GM19099 (cell line): ENCODE results near the gene MCM3AP.

ENCODE experiments used
- POLR2A ChIP-seq: IDR thresholded peaks from 3 replicates; pipeline ENCODE4 v1.6.1; 2011; ENCODE audit warnings: low read depth; ENCODE audit not compliant: insufficient read length; ENCODE audit errors: extremely low read depth

Gene MCM3AP

GRCh38 chr21:46210378-46211136 lies 74.9 kb downstream of the MCM3AP start:
- TF ChIP-seq POLR2A: no peak

DNA sequence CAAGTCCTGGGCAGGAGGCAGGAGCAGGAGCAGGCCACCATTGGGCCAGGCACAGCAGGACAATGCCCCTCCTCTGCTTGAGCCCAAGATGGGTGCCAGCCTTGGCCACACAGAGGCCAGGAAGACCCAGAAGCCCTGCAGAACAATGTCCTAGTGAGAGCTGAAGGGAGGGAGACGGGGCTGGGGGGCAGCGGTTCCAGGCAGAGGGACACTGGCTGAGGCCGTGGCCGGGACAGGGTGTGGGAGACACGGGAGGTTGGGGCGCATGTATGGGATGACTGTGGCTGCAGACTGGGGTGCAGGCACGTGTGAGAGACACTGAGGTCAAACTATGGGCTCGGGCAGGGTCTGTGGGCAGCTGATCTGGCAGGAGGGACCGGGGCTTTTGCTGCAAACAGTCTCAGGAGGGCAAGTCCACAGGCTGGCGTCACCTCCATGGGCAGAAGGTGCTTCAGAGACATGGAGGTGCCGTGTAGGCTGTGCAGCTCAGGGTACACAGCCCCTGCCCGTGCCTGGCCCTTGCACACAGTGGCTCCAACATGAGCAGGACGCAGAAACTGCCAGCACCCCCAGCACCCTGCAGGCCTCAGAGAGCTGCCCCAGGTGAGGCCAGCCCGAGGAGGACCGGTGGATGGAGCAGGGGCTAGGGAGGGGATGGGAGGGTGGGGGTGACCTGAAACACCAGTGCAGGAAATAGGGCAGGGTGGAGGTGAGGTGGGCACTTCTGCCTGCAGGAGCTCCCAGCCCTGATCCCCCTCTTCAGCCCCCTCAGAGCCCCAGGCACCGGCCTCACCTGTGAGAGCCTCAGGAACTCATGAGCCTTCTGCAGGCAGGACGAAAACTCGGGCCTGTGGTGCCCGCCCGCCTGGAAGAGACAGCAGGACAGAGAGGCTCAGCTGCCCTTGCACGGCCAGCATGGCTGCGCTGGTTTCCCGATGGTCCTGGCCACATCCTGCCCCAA lies 76.4 kb downstream of the MCM3AP start:
- no peak for TF ChIP-seq POLR2A

DNA sequence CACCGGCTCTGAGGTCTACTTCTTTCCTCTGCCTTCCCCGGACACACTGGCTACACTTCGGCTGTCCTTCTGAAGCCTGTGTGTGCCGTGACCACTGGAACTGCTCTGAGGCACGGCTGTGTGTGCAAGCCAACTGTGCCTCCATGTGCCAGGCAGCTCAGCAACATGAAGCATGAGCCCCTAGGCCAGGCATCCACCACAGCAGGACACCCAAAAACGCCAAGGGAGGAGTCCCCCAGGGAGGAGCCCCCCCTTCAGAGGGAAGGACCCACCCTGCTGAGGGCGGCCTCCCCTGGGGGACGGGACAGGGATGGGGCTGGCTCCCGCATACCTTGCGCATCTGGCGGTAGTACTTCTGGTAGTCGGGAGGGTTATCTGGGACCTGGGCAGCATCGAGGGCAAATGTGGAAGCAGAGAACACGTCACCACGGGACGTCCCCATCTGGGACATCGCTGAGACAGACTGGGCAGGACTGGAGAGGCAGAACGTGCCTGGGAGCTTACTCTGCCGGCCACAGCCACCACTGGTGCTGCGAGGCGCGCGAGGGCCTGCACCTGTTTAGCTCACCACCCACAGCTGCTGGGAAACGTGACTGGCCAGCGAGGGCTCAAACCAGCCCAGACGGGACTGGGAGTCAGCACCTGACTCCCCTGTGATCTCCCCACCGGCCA lies 77.4 kb downstream of the MCM3AP start:
- no peak for TF ChIP-seq POLR2A

GRCh38 chr21:46207006-46207919 lies 78.1 kb downstream of the MCM3AP start:
- TF ChIP-seq POLR2A: no peak

DNA sequence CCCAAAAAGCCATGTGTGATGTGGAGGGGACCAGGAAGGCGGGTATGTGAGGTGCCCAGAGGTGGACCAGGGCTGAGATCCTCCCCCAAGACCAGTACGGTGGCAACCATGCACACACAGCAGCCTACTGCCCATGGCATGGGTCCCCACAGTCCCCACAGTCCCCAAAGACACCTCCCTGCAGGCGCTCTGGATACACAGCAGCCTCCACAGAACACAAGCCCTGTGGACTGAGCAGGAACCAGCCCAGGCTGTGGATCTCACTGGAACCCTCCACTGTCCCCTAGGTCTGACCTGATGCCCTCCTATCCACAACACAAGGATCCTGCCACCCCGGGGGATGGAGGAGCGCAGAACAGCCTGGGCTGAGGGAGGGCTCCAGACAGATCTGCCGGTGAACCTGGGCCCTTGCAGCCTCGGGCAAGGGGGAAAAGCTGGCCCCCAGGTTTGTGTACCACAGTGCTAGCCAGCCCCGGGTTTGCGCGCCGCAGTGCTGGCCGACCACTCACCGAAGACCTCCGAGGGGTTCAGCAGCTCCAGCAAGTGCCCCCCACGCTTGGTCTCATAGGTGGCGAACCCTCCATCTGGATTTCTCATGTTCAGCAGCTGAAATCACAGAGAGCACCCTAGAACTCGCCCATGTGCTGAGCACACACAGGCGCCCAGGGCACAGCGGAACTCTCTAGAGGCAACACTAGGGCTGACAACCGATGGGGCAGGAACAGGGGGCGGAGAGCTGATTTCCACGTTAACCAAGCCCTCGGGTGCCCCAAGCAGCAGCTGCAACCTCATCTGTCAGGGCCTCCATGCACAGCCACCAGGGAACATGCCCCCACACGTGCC lies 79.0 kb downstream of the MCM3AP start:
- no peak for TF ChIP-seq POLR2A

GRCh38 chr21:46205766-46206162 lies 79.6 kb downstream of the MCM3AP start:
- TF ChIP-seq POLR2A: no peak

GRCh38 chr21:46205166-46205565 lies 80.2 kb downstream of the MCM3AP start:
- no peak for TF ChIP-seq POLR2A

DNA sequence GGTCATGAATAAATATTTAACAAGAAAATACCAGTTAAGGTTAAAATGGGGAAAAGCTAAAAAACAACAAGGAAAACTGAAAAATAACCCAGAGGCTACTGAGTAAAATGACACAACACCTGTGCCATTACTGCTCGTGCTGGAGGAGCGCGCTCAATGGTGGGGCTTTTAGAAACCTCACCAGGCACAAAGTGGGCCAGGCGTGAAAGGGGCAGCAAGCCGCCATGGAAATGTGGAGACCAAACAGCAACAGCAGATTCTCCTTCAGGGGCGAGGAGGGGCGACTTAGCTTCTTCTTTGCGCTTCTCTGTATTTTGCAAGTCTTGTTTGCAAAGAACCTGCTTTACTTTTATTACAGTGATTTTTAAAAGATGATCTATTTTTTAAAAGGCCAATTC lies 82.2 kb downstream of the MCM3AP start:
- TF ChIP-seq POLR2A: no peak

DNA sequence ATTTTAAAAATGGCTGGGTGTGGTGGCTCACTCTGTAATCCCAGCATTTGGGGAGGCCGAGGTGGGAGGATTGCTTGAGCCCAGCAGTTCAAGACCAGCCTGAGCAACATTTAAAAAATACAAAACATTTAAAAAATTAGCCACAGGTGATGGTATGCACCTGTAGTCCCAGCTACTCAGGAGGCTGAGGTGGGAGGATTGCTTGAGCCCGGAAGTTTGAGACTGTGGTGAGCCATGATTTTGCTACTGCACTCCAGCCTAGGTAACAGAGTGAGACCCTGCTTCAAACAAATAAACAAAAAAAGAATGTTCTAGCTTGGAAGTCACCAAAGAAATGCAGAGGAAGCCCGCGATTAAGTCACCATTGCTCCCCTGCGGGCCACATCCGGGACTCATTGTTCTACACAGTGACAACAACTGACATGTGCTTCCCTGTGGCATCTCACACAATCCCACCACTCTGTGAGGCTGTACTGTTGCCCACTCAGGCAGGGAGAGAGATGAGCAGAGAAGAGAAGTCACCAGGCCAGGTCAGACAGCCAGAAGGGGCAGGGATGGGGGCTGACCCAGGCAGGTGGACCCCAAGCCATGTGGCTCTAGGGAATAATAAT lies 82.7 kb downstream of the MCM3AP start:
- TF ChIP-seq POLR2A: no peak

- no peak for TF ChIP-seq POLR2A
Observed at GRCh38 chr21:46199436-46200373, 85.7 kb downstream of the MCM3AP start.

GRCh38 chr21:46196733-46197132 lies 88.7 kb downstream of the MCM3AP start:
- no peak for TF ChIP-seq POLR2A

DNA sequence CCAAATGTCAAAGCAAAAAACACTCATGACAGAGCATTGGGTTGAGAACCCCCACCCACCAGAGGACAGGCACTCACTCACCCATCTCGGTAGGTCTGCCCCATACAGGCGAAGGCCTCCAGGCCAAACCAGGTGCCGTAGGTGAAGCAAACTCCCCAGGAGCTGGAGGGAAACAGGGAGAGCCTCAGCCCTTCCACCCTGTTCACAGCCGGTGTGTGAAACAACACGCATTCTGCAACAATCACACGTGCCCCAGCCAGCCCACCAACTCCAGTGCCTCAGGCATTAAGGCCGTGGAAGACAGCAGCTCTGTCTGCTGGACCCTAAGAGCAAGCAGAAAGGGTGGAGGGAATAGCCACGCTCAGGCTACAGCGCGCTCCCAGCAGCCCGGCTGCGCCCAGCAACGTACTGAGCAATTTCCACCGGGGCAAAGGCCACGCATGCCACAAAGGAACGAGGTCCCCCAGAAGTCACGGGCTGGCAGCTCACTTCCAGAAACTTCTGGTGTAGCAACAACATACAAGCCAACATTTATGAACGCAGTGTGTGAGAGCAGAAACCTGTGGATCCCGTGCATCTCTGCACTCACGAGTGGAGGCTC lies 89.7 kb downstream of the MCM3AP start:
- TF ChIP-seq POLR2A: no peak
